ENCODE data around the gene PKNOX2. TPM values are rescaled to one million over a fixed set of nuclear protein-coding genes. Genes with fewer than 3 reads are reported as not detected.
A peak's percentile ranks its signal among the peaks of the same experiment; 100 is the strongest.

Gene PKNOX2
- total RNA-seq, 1 donor = under 0.01 TPM

- no peak for TF ChIP-seq CTCF (IDR thresholded peaks at IDR 0.05; ENCODE audit: extremely low read depth, low read depth, low read length)
- Histone ChIP-seq H3K4me1 (ENCODE audit: insufficient read depth, low read length) (peaks cover 19% of the 10 kb centered on the region), H4K20me1 (ENCODE audit: insufficient read depth, low read length) (no peaks in the 10 kb centered on the region), H3K4me3 (ENCODE audit: insufficient read depth, low read length) (peak overlapping the region; percentile 42), H3K9me3 (ENCODE audit: low read depth, low read length) (no peaks in the 10 kb centered on the region), H3K36me3 (ENCODE audit: insufficient read depth, low read length) (no peaks in the 10 kb centered on the region), H2AFZ (ENCODE audit: low read length) (peak overlapping the region; percentile 80), H3K27ac (ENCODE audit: low read depth, low read length) (peak overlapping the region; percentile 71), H3K79me2 (ENCODE audit: insufficient read depth, low read length) (no peaks in the 10 kb centered on the region), H3K4me2 (ENCODE audit: insufficient read depth, low read length) (peak overlapping the region; percentile 64), H3K27me3 (ENCODE audit: insufficient read depth, low read length) (peaks cover 36% of the 10 kb centered on the region)
- peak; percentile 95 for DNase-seq (ENCODE audit: insufficient read length, low spot score, missing footprints)
Measured at GRCh38 chr11:125170510-125171031, 6.0 kb downstream of the PKNOX2 start.

- no peaks in the 10 kb centered on the region for H4K20me1 ChIP-seq (ENCODE audit: insufficient read depth, low read length)
- DNase-seq (ENCODE audit: insufficient read length, low spot score, missing footprints) = no peak
- H3K4me1 ChIP-seq (ENCODE audit: insufficient read depth, low read length) = peaks cover 10% of the 10 kb centered on the region
Measured at GRCh38 chr11:125171974-125172373, 7.4 kb downstream of the PKNOX2 start.

GRCh38 chr11:125173027-125173426, 8.5 kb downstream of the PKNOX2 start:
- no peak for TF ChIP-seq CTCF (IDR thresholded peaks at IDR 0.05; ENCODE audit: extremely low read depth, low read depth, low read length)
- no peaks in the 10 kb centered on the region for H3K9me3 ChIP-seq (ENCODE audit: low read depth, low read length)
- no peak overlapping the region for H3K27ac ChIP-seq (ENCODE audit: low read depth, low read length)
- no peak for DNase-seq (ENCODE audit: insufficient read length, low spot score, missing footprints)
- H4K20me1 ChIP-seq (ENCODE audit: insufficient read depth, low read length) = no peaks in the 10 kb centered on the region
- H3K4me3 ChIP-seq (ENCODE audit: insufficient read depth, low read length) = no peak overlapping the region
- peaks cover 10% of the 10 kb centered on the region for H3K4me1 ChIP-seq (ENCODE audit: insufficient read depth, low read length)
- no peaks in the 10 kb centered on the region for H3K36me3 ChIP-seq (ENCODE audit: insufficient read depth, low read length)
- H3K27me3 ChIP-seq (ENCODE audit: insufficient read depth, low read length) = peaks cover 26% of the 10 kb centered on the region
- no peaks in the 10 kb centered on the region for H3K79me2 ChIP-seq (ENCODE audit: insufficient read depth, low read length)
- H3K4me2 ChIP-seq (ENCODE audit: insufficient read depth, low read length) = no peak overlapping the region
- H2AFZ ChIP-seq (ENCODE audit: low read length) = no peak overlapping the region

More at GRCh38 chr11:125171974-125172373, 7.4 kb downstream of the PKNOX2 start:
- no peaks in the 10 kb centered on the region for H3K79me2 ChIP-seq (ENCODE audit: insufficient read depth, low read length)
- no peak for TF ChIP-seq CTCF (IDR thresholded peaks at IDR 0.05; ENCODE audit: extremely low read depth, low read depth, low read length)
- H2AFZ ChIP-seq (ENCODE audit: low read length) = no peak overlapping the region
- H3K4me3 ChIP-seq (ENCODE audit: insufficient read depth, low read length) = no peak overlapping the region
- no peaks in the 10 kb centered on the region for H3K9me3 ChIP-seq (ENCODE audit: low read depth, low read length)
- H3K27me3 ChIP-seq (ENCODE audit: insufficient read depth, low read length) = peaks cover 23% of the 10 kb centered on the region
- H3K27ac ChIP-seq (ENCODE audit: low read depth, low read length) = no peak overlapping the region
- no peak overlapping the region for H3K4me2 ChIP-seq (ENCODE audit: insufficient read depth, low read length)
- H3K36me3 ChIP-seq (ENCODE audit: insufficient read depth, low read length) = no peaks in the 10 kb centered on the region

GRCh38 chr11:125173556-125173955, 9.0 kb downstream of the PKNOX2 start:
- no peak for DNase-seq (ENCODE audit: insufficient read length, low spot score, missing footprints)
- H3K27me3 ChIP-seq (ENCODE audit: insufficient read depth, low read length) = peaks cover 22% of the 10 kb centered on the region
- H3K9me3 ChIP-seq (ENCODE audit: low read depth, low read length) = no peaks in the 10 kb centered on the region
- H3K4me1 ChIP-seq (ENCODE audit: insufficient read depth, low read length) = peaks cover 10% of the 10 kb centered on the region
- no peak for TF ChIP-seq CTCF (IDR thresholded peaks at IDR 0.05; ENCODE audit: extremely low read depth, low read depth, low read length)
- H4K20me1 ChIP-seq (ENCODE audit: insufficient read depth, low read length) = no peaks in the 10 kb centered on the region
- no peak overlapping the region for H3K27ac ChIP-seq (ENCODE audit: low read depth, low read length)
- H3K36me3 ChIP-seq (ENCODE audit: insufficient read depth, low read length) = no peaks in the 10 kb centered on the region
- no peaks in the 10 kb centered on the region for H3K79me2 ChIP-seq (ENCODE audit: insufficient read depth, low read length)
- no peak overlapping the region for H2AFZ ChIP-seq (ENCODE audit: low read length)
- no peak overlapping the region for H3K4me2 ChIP-seq (ENCODE audit: insufficient read depth, low read length)
- H3K4me3 ChIP-seq (ENCODE audit: insufficient read depth, low read length) = no peak overlapping the region

Measured in osteoblast (primary cell).